Right lobe of liver (tissue), 6 donors: ENCODE measurements around the gene SC5D. TPM values are rescaled to one million over a fixed set of nuclear protein-coding genes. Genes with fewer than 3 reads are reported as not detected.

Source experiments
- ATAC-seq, 4 donors: fragments of 200-7000 bp; cut with Tn5 transposase; one replicate each; pipeline ENCODE4 v1.9.1; 2020; ENCODE audit warnings: mild to moderate bottlenecking in 4 of 4, moderate library complexity in 4 of 4
- DNase-seq, 3 donors: peaks; one replicate each; pipeline ENCODE4 v3.0.0-alpha.2; 2020
- H3K27ac ChIP-seq, 3 donors: fragments of 200-600 bp; one replicate each; pipeline ENCODE4 v1.8.0; 2022
- H3K27me3 ChIP-seq, 2 donors: fragments of 200-600 bp; one replicate each; pipeline ENCODE4 v1.8.0; 2022
- H3K36me3 ChIP-seq, 4 donors: fragments of 200-600 bp; sonication (generic) in 1 of 4; one replicate each; pipeline versions ENCODE4 v1.5.1 to v1.8.0; 2017 to 2022; ENCODE audit warnings: control low read depth in 1 of 4
- H3K4me1 ChIP-seq, 4 donors: fragments of 200-600 bp; sonication (generic) in 1 of 4; one replicate each; pipeline versions ENCODE4 v1.5.1 to v1.8.0; 2017 to 2022; ENCODE audit warnings: control low read depth in 1 of 4
- H3K4me3 ChIP-seq, 3 donors: fragments of 200-600 bp; one replicate each; pipeline ENCODE4 v1.8.0; 2022
- H3K9me3 ChIP-seq, 4 donors: fragments of 200-600 bp; sonication (generic) in 1 of 4; one replicate each; pipeline versions ENCODE4 v1.5.1 to v1.8.0; 2017 to 2022; ENCODE audit warnings: control low read depth in 1 of 4
- CTCF ChIP-seq, 4 donors: fragments of 200-600 bp in 3 of 4; fragments of 450-650 bp in 1 of 4; IDR thresholded peaks; one replicate each; pipeline versions ENCODE4 v1.5.1 to v1.8.0; 2016 to 2022; ENCODE audit warnings: antibody characterized with exemption in 4 of 4, mild to moderate bottlenecking in 2 of 4
- POLR2A ChIP-seq: fragments of 450-650 bp; IDR thresholded peaks from one replicate; pipeline ENCODE4 v1.6.1; 2017; ENCODE audit warnings: antibody characterized with exemption, mild to moderate bottlenecking
- WGBS: methylation state at CpG from one replicate; pipeline ENCODE4 v1.1.6; 2018; ENCODE audit warnings: low coverage, low lambda C conversion rate; ENCODE audit not compliant: insufficient coverage; ENCODE audit errors: missing lambda C conversion rate; 5-methylcytosine and 5-hydroxymethylcytosine counted together
- intact Hi-C, 2 donors: fragments of 100-400 bp; cut with DNase I; formaldehyde crosslinking; loops; one replicate each; pipeline versions ENCODE4 v1.11.2 to v1.14.1; 2022
- long read RNA-seq: library from polyadenylated mRNA; unstranded; transcript quantifications from one replicate; pipeline ENCODE4 v2.0.0, GENCODE V29; 2019
- total RNA-seq, 6 experiments: library from RNA; depleted of rRNA in 2 of 6; stranded (reverse); fragments of >200 nt in 2 of 6; fragmentation: NEBNext Ultra II Directional in 3 of 6; extraction: Animal tissue kit (Norgen Biotek cat#: 25700) in 3 of 6; gene quantifications; one replicate each; pipeline versions ENCODE4 v1.1.0 to v1.2.4, GENCODE V29; 2016 to 2023
- donor health status: DM: no; HTN: yes; CAD: no.
- donor health status: DM: no; HTN: no; CAD: no.
- donor health status: DM: no; HTN: no; CAD: no.
- donor health status: DM: no; HTN: yes; CAD: no.
- donor health status: DM: no; HTN: yes; CAD: no.

Gene SC5D
- total RNA-seq, result 100 to 1,000 TPM in 2 of 6 experiments, 10 to 100 TPM in 4; 58.9 to 126 (median 82.1) TPM
- long read RNA-seq, transcript SC5D-201 (5 exons, 2,456 nt), result major isoform, 15 of 18 reads
- long read RNA-seq, partial matches to known transcripts, result 2 of 18 reads
- long read RNA-seq, other reads (novel, unspliced or antisense), result 1 of 18 reads

- no peaks in the 10 kb centered on the region for H3K27me3 ChIP-seq
- ATAC-seq, result peak; percentile 94 to 98 (median 96)
- peak within 1 kb of the TSS; percentile 73 to 86 (median 85) for H3K4me3 ChIP-seq
- peaks cover 0 to 31% (median 10%) of the 10 kb centered on the region in 4 donors for H3K4me1 ChIP-seq
- DNase-seq, result peak; percentile 98
- H3K36me3 ChIP-seq, result no peaks in the 10 kb centered on the region
- H3K27ac ChIP-seq, result peak within 1 kb of the TSS; percentile 93
- TF ChIP-seq CTCF (IDR thresholded peaks at IDR 0.05) (peak in 1 of 4 donors; percentile 5), POLR2A (peak; percentile 98)
- no peaks in the 10 kb centered on the region for H3K9me3 ChIP-seq
- intact Hi-C loops, result no loop called here
- under 1% methylated on average over 23 of the region's 75 CpGs for WGBS
Observed at GRCh38 chr11:121292495-121293287, at the start of gene SC5D. SC5D (plus strand) TSS chr11:121292771; CDS start chr11:121303376, 10,605 bp downstream.

GRCh38 chr11:121244884-121245283, 47.7 kb upstream of the SC5D start:
- Histone ChIP-seq H3K27me3 (no peaks in the 10 kb centered on the region), H3K4me3 (no peak overlapping the region), H3K27ac (no peak overlapping the region), H3K4me1 (no peaks in the 10 kb centered on the region), H3K9me3 (no peaks in the 10 kb centered on the region), H3K36me3 (no peaks in the 10 kb centered on the region)
- intact Hi-C loops, result no loop called here
- ATAC-seq, result no peak
- TF ChIP-seq POLR2A (no peak), CTCF (IDR thresholded peaks at IDR 0.05) (no peak)
- no peak for DNase-seq
- WGBS, result 80% methylated on average over 5 of the region's 10 CpGs

GRCh38 chr11:121246021-121246768, 46.4 kb upstream of the SC5D start:
- Histone ChIP-seq H3K4me1 (no peaks in the 10 kb centered on the region), H3K4me3 (no peak overlapping the region), H3K27ac (no peak overlapping the region), H3K36me3 (no peaks in the 10 kb centered on the region), H3K27me3 (no peaks in the 10 kb centered on the region), H3K9me3 (no peaks in the 10 kb centered on the region)
- peak in 2 of 4 donors; percentile 10 to 20 for ATAC-seq
- 100% methylated on average over 1 of the region's 23 CpGs for WGBS
- DNase-seq, result no peak
- TF ChIP-seq POLR2A (no peak), CTCF (IDR thresholded peaks at IDR 0.05) (no peak)
- intact Hi-C loops, result no loop called here

GRCh38 chr11:121246769-121247035, 45.9 kb upstream of the SC5D start:
- H3K27me3 ChIP-seq, result no peaks in the 10 kb centered on the region
- WGBS, result 60% methylated on average over 1 of the region's 3 CpGs
- no peaks in the 10 kb centered on the region for H3K9me3 ChIP-seq
- ATAC-seq (no peak), DNase-seq (no peak)
- H3K4me3 ChIP-seq, result no peak overlapping the region
- no peaks in the 10 kb centered on the region for H3K4me1 ChIP-seq
- no peaks in the 10 kb centered on the region for H3K36me3 ChIP-seq
- intact Hi-C loops, result no loop called here
- TF ChIP-seq CTCF (IDR thresholded peaks at IDR 0.05) (no peak), POLR2A (no peak)
- no peak overlapping the region for H3K27ac ChIP-seq
